Neutrophil (primary cell): ENCODE data around the gene SLC16A7.

Experiments
- H3K27ac ChIP-seq: fragments of 200-600 bp; sonication (generic); 2 replicates; pipeline ENCODE4 v1.5.1; 2016; ENCODE audit warnings: mild to moderate bottlenecking, moderate library complexity
- H3K27me3 ChIP-seq: fragments of 200-600 bp; sonication (generic); 2 replicates; pipeline ENCODE4 v1.6.0; 2016; ENCODE audit warnings: mild to moderate bottlenecking
- H3K36me3 ChIP-seq: fragments of 200-600 bp; sonication (generic); 2 replicates; pipeline ENCODE4 v1.5.1; 2017
- H3K4me1 ChIP-seq, 2 experiments: fragments of 200-600 bp in 1 of 2; sonication (generic) in 1 of 2; 1 replicate in 1 of 2; 2 replicates in 1 of 2; pipeline versions ENCODE4 v1.5.1 to v1.6.1; 2013 to 2016; ENCODE audit warnings: low read depth in 1 of 2, low read length in 1 of 2, mild to moderate bottlenecking in 1 of 2, moderate library complexity in 1 of 2; ENCODE audit not compliant: control insufficient read depth in 1 of 2, insufficient read depth in 1 of 2
- H3K4me3 ChIP-seq, 2 experiments: fragments of 200-600 bp in 1 of 2; sonication (generic) in 1 of 2; 1 replicate in 1 of 2; 2 replicates in 1 of 2; pipeline ENCODE4 v1.5.1; 2013 to 2016; ENCODE audit warnings: low read depth in 1 of 2, low read length in 1 of 2, mild to moderate bottlenecking in 1 of 2, moderate library complexity in 1 of 2
- H3K9me3 ChIP-seq: fragments of 200-600 bp; sonication (generic); 2 replicates; pipeline ENCODE4 v1.5.1; 2016
- CTCF ChIP-seq: fragments of 200-600 bp; sonication (generic); IDR thresholded peaks from 2 replicates; pipeline ENCODE4 v1.5.1; 2016; ENCODE audit warnings: antibody characterized with exemption

The SLC16A7 gene

GRCh38 chr12:59664495-59664894 lies 68.7 kb downstream of the SLC16A7 start:
- Histone ChIP-seq H3K27ac (no peak overlapping the region), H3K36me3 (no peaks in the 10 kb centered on the region), H3K4me3 (no peak overlapping the region), H3K27me3 (no peaks in the 10 kb centered on the region), H3K9me3 (no peaks in the 10 kb centered on the region), H3K4me1 (no peaks in the 10 kb centered on the region)
- TF ChIP-seq CTCF, result no peak

DNA sequence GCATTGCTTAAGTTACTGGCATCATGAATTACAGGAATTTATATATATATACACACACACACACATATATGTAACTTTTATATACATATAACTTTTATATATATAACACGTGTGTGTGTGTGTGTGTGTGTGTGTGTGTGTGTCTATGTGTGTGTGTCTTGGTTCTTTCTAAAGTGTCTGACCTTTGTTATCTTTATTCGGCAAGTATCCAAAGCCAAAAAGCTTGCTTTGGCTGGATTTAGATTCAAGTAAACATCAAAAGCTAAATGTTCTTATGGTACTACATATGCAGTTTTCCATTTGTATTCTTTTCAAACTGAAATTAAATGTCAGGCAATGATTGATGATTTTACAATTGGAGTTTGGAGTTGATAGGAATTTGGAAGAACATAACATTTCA lies 69.9 kb downstream of the SLC16A7 start:
- Histone ChIP-seq H3K27me3 (no peaks in the 10 kb centered on the region), H3K9me3 (no peaks in the 10 kb centered on the region), H3K36me3 (no peaks in the 10 kb centered on the region), H3K4me3 (no peak overlapping the region), H3K27ac (no peak overlapping the region), H3K4me1 (no peaks in the 10 kb centered on the region)
- TF ChIP-seq CTCF, result no peak

- H3K4me3 ChIP-seq, result no peak overlapping the region
- no peaks in the 10 kb centered on the region for H3K9me3 ChIP-seq
- no peak for TF ChIP-seq CTCF
- no peak overlapping the region for H3K27ac ChIP-seq
- H3K4me1 ChIP-seq, result no peaks in the 10 kb centered on the region
- no peaks in the 10 kb centered on the region for H3K27me3 ChIP-seq
- no peaks in the 10 kb centered on the region for H3K36me3 ChIP-seq
Measured at GRCh38 chr12:59668674-59669073, 72.8 kb downstream of the SLC16A7 start.

DNA sequence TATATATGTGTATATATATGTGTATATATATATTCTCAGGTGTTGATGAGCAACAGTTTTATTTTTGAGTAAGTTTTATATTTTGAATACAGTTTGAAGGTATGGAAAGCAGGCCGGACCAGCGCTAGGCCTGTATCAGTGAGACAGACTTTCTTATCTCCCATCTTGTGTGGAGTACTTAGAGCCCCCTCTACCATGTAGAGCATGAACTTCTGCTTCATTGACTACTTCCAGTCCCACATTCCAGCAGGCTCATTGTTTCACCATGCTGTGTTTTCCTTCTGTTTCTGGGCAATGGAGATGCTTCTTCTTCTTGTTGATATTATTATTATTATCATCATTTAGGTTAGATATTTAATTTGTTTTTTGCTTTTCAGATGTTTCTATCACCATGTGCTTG lies 76.4 kb downstream of the SLC16A7 start:
- no peaks in the 10 kb centered on the region for H3K27me3 ChIP-seq
- no peaks in the 10 kb centered on the region for H3K9me3 ChIP-seq
- TF ChIP-seq CTCF, result no peak
- H3K4me3 ChIP-seq, result no peak overlapping the region
- peaks cover 0 to 8% of the 10 kb centered on the region in 2 experiments for H3K4me1 ChIP-seq
- H3K27ac ChIP-seq, result no peak overlapping the region
- no peaks in the 10 kb centered on the region for H3K36me3 ChIP-seq

- H3K36me3 ChIP-seq, result no peaks in the 10 kb centered on the region
- peaks cover 0 to 8% of the 10 kb centered on the region in 2 experiments for H3K4me1 ChIP-seq
- no peaks in the 10 kb centered on the region for H3K27me3 ChIP-seq
- no peak overlapping the region for H3K4me3 ChIP-seq
- no peaks in the 10 kb centered on the region for H3K9me3 ChIP-seq
- no peak for TF ChIP-seq CTCF
- H3K27ac ChIP-seq, result no peak overlapping the region
Measured at GRCh38 chr12:59675461-59675860, 79.6 kb downstream of the SLC16A7 start.

GRCh38 chr12:59677857-59678256 lies 82.0 kb downstream of the SLC16A7 start:
- Histone ChIP-seq H3K4me1 (peaks cover 0 to 8% of the 10 kb centered on the region in 2 experiments), H3K27ac (no peak overlapping the region), H3K36me3 (no peaks in the 10 kb centered on the region), H3K27me3 (no peaks in the 10 kb centered on the region), H3K4me3 (no peak overlapping the region), H3K9me3 (no peaks in the 10 kb centered on the region)
- TF ChIP-seq CTCF, result no peak
